ENCODE data around the gene MINK1. TPM values are rescaled to one million over a fixed set of nuclear protein-coding genes. Genes with fewer than 3 reads are reported as not detected.
A peak's percentile ranks its signal among the peaks of the same experiment; 100 is the strongest.

MINK1 gene
- polyA plus RNA-seq, 2 of the 4 experiments (the other 2 are of a cell fraction): 41.3 to 66.9 TPM

DNA sequence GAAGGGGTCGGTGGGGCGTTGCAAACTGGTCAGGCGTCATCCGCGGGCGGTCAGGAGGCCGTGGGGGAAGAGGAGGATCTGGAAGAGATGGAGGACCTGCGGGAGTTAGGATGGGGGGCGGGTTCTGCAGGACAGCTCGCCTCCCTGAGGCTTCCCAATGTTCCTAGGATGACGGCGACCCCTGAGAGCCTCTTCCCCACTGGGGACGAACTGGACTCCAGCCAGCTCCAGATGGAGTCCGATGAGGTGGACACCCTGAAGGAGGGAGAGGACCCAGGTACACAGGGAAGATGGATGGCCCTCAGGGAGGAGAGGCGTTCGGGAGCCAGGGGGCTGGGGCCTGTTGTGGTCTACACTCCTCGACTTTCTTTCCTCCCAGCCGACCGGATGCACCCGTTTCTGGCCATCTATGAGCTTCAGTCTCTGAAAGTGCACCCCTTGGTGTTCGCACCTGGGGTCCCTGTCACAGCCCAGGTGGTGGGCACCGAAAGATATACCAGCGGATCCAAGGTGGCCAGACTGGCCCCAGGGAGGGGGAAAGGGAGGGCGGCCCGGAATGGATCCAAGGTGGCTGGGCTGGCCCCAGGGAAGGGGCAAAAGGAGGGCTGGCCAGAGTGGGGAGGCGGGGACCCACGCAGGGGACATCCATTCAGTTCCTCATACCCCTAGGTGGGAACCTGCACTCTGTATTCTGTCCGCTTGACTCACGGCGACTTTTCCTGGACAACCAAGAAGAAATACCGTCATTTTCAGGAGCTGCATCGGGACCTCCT lies 25.3 kb upstream of the MINK1 start:
- 35% methylated on average over 31 of the region's 32 CpGs for WGBS (ENCODE audit: missing lambda C conversion rate)
- Histone ChIP-seq H3K9me3 (no peaks in the 10 kb centered on the region), H3K4me2 (peak overlapping the region; percentile 88), H3K4me3 (peak overlapping the region; percentile 83), H3K27ac (peak overlapping the region; percentile 86 to 90), H3K4me1 (peaks cover 14% of the 10 kb centered on the region)
- ATAC-seq: peak; percentile 41 to 43; a peak in 5 of 6 replicates
- POLR2A ChIA-PET: interaction anchor here (1.3 to 3.9 kb wide), 3 partner anchors 12 to 18 kb away, joined by 4 to 31 read pairs (median 24); partner anchors contain the start of genes GLTPD2 and PSMB6
- CTCF ChIA-PET: interaction anchor here (1.0 to 5.2 kb wide), 10 partner anchors 7 to 98 kb away, joined by 3 to 36 read pairs (median 4); partner anchors contain the start of gene ARRB2
- FAIRE-seq: no peak
- TF ChIP-seq, protein P1, sequence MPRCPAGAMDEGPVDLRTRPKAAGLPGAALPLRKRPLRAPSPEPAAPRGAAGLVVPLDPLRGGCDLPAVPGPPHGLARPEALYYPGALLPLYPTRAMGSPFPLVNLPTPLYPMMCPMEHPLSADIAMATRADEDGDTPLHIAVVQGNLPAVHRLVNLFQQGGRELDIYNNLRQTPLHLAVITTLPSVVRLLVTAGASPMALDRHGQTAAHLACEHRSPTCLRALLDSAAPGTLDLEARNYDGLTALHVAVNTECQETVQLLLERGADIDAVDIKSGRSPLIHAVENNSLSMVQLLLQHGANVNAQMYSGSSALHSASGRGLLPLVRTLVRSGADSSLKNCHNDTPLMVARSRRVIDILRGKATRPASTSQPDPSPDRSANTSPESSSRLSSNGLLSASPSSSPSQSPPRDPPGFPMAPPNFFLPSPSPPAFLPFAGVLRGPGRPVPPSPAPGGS (IDR thresholded peaks at IDR 0.05): no peak
- no peak for TF ChIP-seq ZC3H11A (IDR thresholded peaks at IDR 0.05)
- TF ChIP-seq JUNB (IDR thresholded peaks at IDR 0.05): no peak
- TF ChIP-seq POLR2AphosphoS2 (conservative IDR thresholded peaks at IDR 0.05; ENCODE audit: low read length): no peak
- no peak for TF ChIP-seq HEYL (CRISPR knock-in tag; IDR thresholded peaks at IDR 0.05)
- no peak for TF ChIP-seq ZNF302 (CRISPR knock-in tag; IDR thresholded peaks at IDR 0.05)
- TF ChIP-seq, protein P2, sequence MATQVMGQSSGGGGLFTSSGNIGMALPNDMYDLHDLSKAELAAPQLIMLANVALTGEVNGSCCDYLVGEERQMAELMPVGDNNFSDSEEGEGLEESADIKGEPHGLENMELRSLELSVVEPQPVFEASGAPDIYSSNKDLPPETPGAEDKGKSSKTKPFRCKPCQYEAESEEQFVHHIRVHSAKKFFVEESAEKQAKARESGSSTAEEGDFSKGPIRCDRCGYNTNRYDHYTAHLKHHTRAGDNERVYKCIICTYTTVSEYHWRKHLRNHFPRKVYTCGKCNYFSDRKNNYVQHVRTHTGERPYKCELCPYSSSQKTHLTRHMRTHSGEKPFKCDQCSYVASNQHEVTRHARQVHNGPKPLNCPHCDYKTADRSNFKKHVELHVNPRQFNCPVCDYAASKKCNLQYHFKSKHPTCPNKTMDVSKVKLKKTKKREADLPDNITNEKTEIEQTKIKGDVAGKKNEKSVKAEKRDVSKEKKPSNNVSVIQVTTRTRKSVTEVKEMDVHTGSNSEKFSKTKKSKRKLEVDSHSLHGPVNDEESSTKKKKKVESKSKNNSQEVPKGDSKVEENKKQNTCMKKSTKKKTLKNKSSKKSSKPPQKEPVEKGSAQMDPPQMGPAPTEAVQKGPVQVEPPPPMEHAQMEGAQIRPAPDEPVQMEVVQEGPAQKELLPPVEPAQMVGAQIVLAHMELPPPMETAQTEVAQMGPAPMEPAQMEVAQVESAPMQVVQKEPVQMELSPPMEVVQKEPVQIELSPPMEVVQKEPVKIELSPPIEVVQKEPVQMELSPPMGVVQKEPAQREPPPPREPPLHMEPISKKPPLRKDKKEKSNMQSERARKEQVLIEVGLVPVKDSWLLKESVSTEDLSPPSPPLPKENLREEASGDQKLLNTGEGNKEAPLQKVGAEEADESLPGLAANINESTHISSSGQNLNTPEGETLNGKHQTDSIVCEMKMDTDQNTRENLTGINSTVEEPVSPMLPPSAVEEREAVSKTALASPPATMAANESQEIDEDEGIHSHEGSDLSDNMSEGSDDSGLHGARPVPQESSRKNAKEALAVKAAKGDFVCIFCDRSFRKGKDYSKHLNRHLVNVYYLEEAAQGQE (IDR thresholded peaks at IDR 0.05): no peak
- TF ChIP-seq MAFK (IDR thresholded peaks at IDR 0.05; ENCODE audit: partially characterized antibody): no peak
- TF ChIP-seq ESRRA (IDR thresholded peaks at IDR 0.05; ENCODE audit: borderline replicate concordance, low read length): no peak
- no peak for TF ChIP-seq CBX2 (IDR thresholded peaks at IDR 0.05; ENCODE audit: borderline replicate concordance, low read depth)
- TF ChIP-seq POLR2A (IDR thresholded peaks at IDR 0.05; ENCODE audit: low read length): no peak
- no peak for TF ChIP-seq MYC (IDR thresholded peaks at IDR 0.05; ENCODE audit: borderline replicate concordance, low read length)
- no peak for TF ChIP-seq NPAS2 (CRISPR knock-in tag; IDR thresholded peaks at IDR 0.05; ENCODE audit: borderline replicate concordance)
- TF ChIP-seq TFCP2L1 (CRISPR knock-in tag; IDR thresholded peaks at IDR 0.05): no peak
- no peak for TF ChIP-seq RCOR1 (IDR thresholded peaks at IDR 0.05; ENCODE audit: low read depth, low read length)
- DNase-seq (ENCODE audit: low read depth in 1 of 2, low spot score in 1 of 2): peak in 1 of 2 experiments; percentile 44

DNA sequence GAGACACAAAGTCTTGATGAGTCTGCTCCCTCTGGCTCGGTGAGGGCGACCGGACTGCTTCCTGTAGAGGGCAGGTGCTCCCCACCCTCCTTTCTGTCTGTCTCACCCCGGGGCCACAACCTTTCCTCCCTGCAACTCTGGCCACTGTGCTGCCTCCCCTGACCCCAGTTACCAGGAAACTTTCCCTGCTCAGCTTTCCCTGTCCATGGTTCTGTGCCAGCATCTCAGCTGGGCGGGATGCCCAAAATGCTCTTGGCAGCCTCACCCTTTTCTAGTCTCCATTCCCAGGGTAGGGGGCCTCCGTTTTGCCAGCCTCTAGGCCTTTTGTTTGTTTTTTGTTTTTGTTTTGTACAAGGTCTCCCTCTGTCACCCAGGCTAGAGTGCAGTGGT lies 24.8 kb upstream of the MINK1 start:
- ATAC-seq (no peak), DNase-seq (ENCODE audit: low read depth in 1 of 2, low spot score in 1 of 2) (no peak), FAIRE-seq (no peak)
- WGBS (ENCODE audit: missing lambda C conversion rate): 67% methylated on average over 6 of the region's 6 CpGs
- Histone ChIP-seq H3K4me1 (peaks cover 14% of the 10 kb centered on the region), H3K4me3 (no peak overlapping the region), H3K4me2 (peak overlapping the region; percentile 88; the same call in 2 of the 3 replicates), H3K27ac (no peak overlapping the region), H3K9me3 (no peaks in the 10 kb centered on the region)
- POLR2A ChIA-PET: interaction anchor here (1.3 to 3.9 kb wide), 2 partner anchors 12 to 18 kb away, joined by 4 to 31 read pairs; partner anchors contain the start of gene PSMB6
- CTCF ChIA-PET: interaction anchor here (0.7 to 5.2 kb wide), 10 partner anchors 8 to 99 kb away, joined by 3 to 36 read pairs (median 5); partner anchors contain the start of gene ARRB2
- TF ChIP-seq ZSCAN20 (CRISPR knock-in tag; IDR thresholded peaks at IDR 0.05): no peak
- TF ChIP-seq, protein P2 (IDR thresholded peaks at IDR 0.05): 0 out of 2 replicates have a peak, but pooled peaks have one; percentile 15
- TF ChIP-seq EHF (CRISPR knock-in tag; IDR thresholded peaks at IDR 0.05): no peak
- peak in 1 of 2 experiments; percentile 23; a peak in 1 of 5 replicates for TF ChIP-seq RAD21 (conservative IDR thresholded peaks at IDR 0.05 in 1 of 2, IDR thresholded peaks at IDR 0.05 in 1 of 2)

Measured in A549 (cell line).